ENCODE data around the gene G2E3. TPM values are rescaled to one million over a fixed set of nuclear protein-coding genes. Genes with fewer than 3 reads are reported as not detected.
"Not testable (repeated sequence)": the region's sequence is repeated elsewhere in the genome, so short reads cannot be mapped to it uniquely, and the experiment has no call there.

The G2E3 gene
- total RNA-seq, 2 donors from 2014 or later: 25.4 to 30.3 TPM

DNA sequence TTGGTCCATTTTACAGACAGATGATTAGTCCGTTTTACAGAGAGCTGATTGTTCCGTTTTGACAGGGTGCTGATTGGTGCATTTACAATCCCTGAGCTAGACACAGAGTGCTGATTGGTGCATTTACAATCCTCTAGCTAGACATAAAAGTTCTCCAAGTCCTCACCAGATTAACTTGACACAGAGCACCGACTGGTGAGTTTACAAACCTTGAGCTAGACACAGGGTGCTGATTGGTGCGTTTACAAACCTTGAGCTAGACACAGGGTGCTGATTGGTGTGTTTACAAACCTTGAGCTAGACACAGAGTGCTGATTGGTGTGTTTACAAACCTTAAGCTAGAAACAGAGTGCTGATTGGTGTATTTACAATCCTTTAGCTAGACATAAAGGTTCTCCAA lies 12.2 kb upstream of the G2E3 start:
- H3K4me3 Mint-ChIP-seq; H3K4me1 Mint-ChIP-seq (ENCODE audit: low read depth in 2 of 2); H3K36me3 Mint-ChIP-seq; ATAC-seq; DNase-seq (ENCODE audit: low spot score); H3K27ac Mint-ChIP-seq; H3K9me3 Mint-ChIP-seq: not testable (repeated sequence)
- H3K27me3 Mint-ChIP-seq: peaks cover 26 to 51% of the 10 kb centered on the region in 2 donors

DNA sequence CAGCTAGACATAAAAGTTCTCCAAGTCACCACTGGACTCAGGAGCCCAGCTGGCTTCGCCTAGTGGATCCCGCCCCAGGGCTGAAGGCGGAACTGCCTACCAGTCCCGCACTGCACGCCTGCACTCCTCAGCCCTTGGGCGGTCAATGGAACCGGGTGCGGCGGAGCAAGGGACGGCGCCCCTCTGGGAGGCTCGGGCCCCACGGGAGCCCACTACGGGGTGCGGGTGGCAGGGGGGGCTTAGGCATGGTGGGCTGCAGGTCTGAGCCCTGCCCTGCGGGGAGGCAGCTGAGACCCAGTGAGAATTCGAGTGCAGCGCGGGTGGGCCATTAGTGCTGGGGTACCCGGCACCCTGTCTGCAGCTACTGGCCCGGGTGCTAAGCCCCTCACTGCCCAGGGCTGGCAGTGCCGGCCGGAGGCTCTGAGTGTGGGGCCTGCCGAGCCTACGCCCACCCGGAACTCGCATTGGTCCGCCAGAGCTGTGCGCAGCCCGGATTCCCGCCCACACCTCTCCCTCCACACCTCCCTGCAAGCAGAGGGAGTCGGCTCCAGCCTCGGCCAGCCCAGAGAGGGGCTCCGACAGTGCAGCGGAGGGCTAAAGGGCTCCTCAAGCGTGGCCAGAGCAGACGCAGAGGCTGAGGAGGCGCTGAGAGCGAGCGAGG lies 11.4 kb upstream of the G2E3 start:
- no peak for DNase-seq (ENCODE audit: low spot score)
- H3K9me3 Mint-ChIP-seq: no peaks in the 10 kb centered on the region
- H3K27me3 Mint-ChIP-seq: peaks cover 26 to 59% of the 10 kb centered on the region in 2 donors
- H3K27ac Mint-ChIP-seq: no peak overlapping the region
- no peak overlapping the region for H3K4me3 Mint-ChIP-seq
- peaks cover 5% of the 10 kb centered on the region for H3K36me3 Mint-ChIP-seq
- peak; percentile 13 to 24 for ATAC-seq
- H3K4me1 Mint-ChIP-seq (ENCODE audit: low read depth in 2 of 2): no peaks in the 10 kb centered on the region

DNA sequence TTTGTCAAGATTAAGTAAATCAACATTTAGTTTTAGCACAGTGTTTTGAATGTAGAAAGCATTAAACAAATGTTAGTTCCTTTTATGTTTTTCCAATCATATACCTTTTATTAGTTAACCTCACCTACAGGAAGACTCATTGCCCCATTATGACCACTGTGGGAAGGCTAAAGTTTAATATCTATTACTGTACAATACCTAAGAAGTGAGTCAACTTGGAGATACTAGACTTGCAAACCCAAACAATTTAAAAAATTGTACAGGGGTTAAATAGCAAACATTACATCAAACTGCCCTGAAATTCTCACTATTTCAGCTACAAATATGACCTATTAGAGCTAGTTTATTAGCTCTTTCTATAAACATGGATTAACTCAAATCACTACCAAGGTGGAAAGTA lies 8.6 kb upstream of the G2E3 start:
- Mint-ChIP-seq H3K9me3 (no peaks in the 10 kb centered on the region), H3K4me3 (no peak overlapping the region), H3K27ac (no peak overlapping the region), H3K4me1 (ENCODE audit: low read depth in 2 of 2) (no peaks in the 10 kb centered on the region), H3K36me3 (peaks cover 5% of the 10 kb centered on the region), H3K27me3 (peaks cover 29 to 48% of the 10 kb centered on the region in 2 donors)
- ATAC-seq (no peak), DNase-seq (ENCODE audit: low spot score) (no peak)

DNA sequence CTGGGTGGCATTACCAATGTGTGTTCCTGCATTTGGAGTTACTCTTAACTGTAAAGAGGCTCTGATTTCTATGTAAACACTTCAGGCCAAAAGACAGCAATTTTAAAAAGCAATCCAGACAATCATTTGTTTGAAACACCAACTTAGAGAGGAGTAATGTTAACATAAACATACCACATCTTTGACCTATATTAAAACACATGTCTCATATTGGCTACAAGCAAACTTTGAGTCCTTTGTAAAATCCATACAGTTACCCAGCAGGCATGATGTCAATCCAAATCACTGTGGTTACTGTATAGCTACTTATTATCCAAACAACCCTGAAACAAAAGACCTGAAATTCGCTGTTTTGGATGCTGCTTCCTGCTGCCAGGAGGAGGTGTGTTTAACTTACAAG lies 7.5 kb upstream of the G2E3 start:
- Mint-ChIP-seq H3K4me3 (no peak overlapping the region), H3K27ac (no peak overlapping the region), H3K27me3 (peaks cover 29 to 43% of the 10 kb centered on the region in 2 donors), H3K4me1 (ENCODE audit: low read depth in 2 of 2) (no peaks in the 10 kb centered on the region), H3K9me3 (no peaks in the 10 kb centered on the region), H3K36me3 (peaks cover 5% of the 10 kb centered on the region)
- no peak for ATAC-seq
- no peak for DNase-seq (ENCODE audit: low spot score)

DNA sequence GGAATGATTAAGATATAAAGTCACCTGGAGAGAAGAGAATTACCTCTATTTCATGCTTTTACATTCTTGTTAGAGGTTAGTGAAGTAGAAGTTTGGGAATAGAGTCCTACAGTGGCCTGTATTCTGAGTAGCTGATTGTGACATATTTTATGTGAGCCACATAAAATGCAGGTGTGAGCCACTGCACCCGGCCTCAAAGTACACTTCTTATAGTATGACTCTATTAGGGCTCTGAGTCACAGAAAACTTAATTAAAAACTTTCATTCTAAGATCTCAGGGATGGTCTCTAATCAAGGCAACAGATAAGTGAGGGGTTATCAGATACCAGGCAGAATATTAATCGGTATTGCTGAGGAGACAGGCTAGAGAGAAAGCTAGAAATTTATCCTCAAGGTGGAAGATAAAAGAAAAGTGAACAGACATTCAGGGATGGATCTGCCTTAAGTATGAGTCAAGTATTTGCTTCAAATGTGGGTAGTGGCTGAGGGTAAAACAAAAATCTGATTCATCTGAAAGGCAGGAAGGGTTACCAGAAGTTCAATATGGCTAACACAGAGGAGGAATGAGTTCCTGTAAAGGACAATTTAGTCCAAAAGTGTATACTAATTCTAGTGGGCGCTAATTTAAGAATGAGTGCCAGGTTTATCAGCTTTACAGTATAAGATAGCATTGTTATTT lies 5.5 kb upstream of the G2E3 start:
- peaks cover 0 to 1% of the 10 kb centered on the region in 2 donors for H3K4me1 Mint-ChIP-seq (ENCODE audit: low read depth in 2 of 2)
- peaks cover 4% of the 10 kb centered on the region for H3K36me3 Mint-ChIP-seq
- peaks cover 24 to 37% of the 10 kb centered on the region in 2 donors for H3K27me3 Mint-ChIP-seq
- ATAC-seq (no peak), DNase-seq (ENCODE audit: low spot score) (no peak)
- H3K4me3 Mint-ChIP-seq: no peak overlapping the region
- no peaks in the 10 kb centered on the region for H3K9me3 Mint-ChIP-seq
- no peak overlapping the region for H3K27ac Mint-ChIP-seq

DNA sequence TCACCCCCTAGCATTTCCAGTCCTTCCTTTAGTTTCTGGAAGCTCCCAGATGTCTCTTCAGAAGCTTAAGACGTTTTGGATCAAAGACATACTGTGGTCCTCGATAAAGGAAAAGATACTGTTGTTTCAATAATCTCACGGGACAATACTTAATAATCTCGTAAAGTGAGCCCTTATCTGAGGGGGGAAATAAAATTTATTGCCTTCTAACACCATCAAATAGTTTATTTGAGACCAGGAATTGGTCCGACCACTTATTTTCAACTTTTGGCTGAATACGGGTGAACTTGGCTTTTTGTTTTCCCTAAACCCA lies 640 bp upstream of the G2E3 start:
- Mint-ChIP-seq H3K9me3 (no peaks in the 10 kb centered on the region), H3K4me3 (peak overlapping the region; percentile 96), H3K36me3 (peaks cover 10% of the 10 kb centered on the region), H3K4me1 (ENCODE audit: low read depth in 2 of 2) (peaks cover 18 to 23% of the 10 kb centered on the region in 2 donors), H3K27ac (peak overlapping the region; percentile 95 to 96), H3K27me3 (peaks cover 0 to 4% of the 10 kb centered on the region in 2 donors)
- ATAC-seq (no peak), DNase-seq (ENCODE audit: low spot score) (no peak)

DNA sequence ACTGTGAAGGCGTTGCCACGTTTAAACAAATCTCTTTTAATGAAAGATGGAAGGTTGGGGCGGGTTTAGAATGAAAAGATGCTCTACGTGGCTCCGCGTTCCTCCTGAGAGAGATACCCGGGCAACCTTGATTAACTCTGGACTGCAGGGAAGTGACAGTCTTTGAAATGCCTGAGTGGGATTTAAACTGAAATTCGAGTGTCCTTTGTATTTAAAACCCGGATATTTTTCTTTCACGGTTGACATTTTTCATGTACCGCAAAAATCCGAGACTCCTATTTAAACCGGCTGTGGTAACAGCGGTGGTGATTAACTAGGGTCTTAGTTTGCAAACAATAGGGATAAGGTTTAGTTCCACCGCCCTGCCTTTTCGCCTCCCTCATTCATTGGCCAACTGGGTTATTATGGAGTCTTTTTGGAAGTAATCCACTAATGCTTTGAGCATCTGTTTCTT lies 707 bp downstream of the G2E3 start:
- no peak for ATAC-seq
- peaks cover 10% of the 10 kb centered on the region for H3K36me3 Mint-ChIP-seq
- H3K27ac Mint-ChIP-seq: peak overlapping the region; percentile 95 to 96
- H3K4me3 Mint-ChIP-seq: peak overlapping the region; percentile 96
- H3K27me3 Mint-ChIP-seq: no peaks in the 10 kb centered on the region
- H3K4me1 Mint-ChIP-seq (ENCODE audit: low read depth in 2 of 2): peaks cover 23 to 25% of the 10 kb centered on the region in 2 donors
- no peaks in the 10 kb centered on the region for H3K9me3 Mint-ChIP-seq
- DNase-seq (ENCODE audit: low spot score): no peak

DNA sequence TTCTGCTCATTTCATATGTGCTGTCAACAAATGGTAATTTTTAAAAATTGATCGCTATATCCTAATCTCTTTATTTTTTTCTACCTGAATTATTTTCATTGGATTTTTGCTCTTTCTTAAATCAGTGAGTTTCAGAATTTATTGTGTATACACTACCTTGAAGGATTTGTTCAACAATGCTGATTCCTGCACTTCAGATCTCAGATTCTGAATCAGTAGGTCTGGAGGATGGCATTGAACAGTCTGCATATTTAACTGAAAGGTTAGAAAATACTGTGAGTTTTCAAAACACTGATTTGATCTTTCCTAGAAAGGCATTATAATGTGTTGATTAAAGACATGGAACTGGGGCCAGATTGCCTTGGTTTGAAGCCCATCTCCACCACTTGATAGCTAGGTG lies 1.6 kb downstream of the G2E3 start:
- Mint-ChIP-seq H3K4me3 (peak overlapping the region; percentile 85), H3K27ac (peak overlapping the region; percentile 38 to 60), H3K27me3 (no peaks in the 10 kb centered on the region), H3K9me3 (no peaks in the 10 kb centered on the region), H3K36me3 (peaks cover 10% of the 10 kb centered on the region), H3K4me1 (ENCODE audit: low read depth in 2 of 2) (peaks cover 29 to 33% of the 10 kb centered on the region in 2 donors)
- DNase-seq (ENCODE audit: low spot score) (no peak), ATAC-seq (no peak)

DNA sequence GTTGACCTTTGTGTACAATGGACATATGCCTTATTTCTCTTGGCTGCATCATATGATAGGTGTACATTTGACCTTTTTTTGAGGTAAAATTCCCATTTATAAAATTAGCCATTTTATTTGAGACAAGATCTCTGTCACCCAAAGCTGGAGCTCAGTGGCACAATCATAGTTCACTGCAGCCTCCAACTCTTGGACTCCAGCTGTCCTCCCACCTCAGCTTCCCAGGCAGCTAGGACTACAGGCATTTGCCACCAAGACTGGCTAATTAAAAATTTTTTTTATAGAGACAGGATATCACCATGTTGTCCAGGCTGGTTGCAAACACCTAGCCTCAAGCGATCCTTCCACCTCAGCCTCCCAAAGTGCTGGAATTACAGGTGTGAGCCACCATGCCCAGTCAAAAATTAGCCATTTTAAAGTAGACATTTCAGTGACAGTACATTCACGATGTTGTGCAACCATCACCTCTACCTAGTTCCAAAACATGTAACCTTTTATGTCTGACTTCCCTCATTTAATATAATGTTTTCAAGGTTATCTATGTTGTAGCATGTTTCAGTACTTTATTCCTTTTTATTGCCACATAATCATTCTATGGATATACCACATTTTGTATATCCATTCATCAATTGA lies 5.4 kb downstream of the G2E3 start:
- Mint-ChIP-seq H3K4me3 (no peak overlapping the region), H3K27ac (no peak overlapping the region), H3K27me3 (no peaks in the 10 kb centered on the region), H3K4me1 (ENCODE audit: low read depth in 2 of 2) (peaks cover 43 to 51% of the 10 kb centered on the region in 2 donors), H3K36me3 (peaks cover 10% of the 10 kb centered on the region), H3K9me3 (no peaks in the 10 kb centered on the region)
- no peak for DNase-seq (ENCODE audit: low spot score)
- ATAC-seq: no peak

DNA sequence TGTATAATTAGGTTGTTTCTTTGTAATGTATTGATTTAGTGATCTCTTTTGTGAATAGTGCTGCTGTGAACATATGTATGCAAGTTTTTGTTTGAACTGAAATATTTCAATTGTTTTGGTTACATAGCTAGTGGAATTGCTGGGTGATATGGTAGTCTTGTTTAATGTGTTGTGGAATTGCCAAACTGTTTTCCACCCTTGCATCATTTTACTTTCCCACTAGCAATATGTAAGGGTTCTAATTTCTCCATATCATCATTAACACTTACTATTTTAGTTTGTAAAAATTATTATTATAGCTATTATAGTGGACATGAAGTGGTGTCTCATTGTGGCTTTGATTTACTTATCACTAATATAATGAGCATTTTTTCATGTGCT lies 5.9 kb downstream of the G2E3 start:
- no peak for DNase-seq (ENCODE audit: low spot score)
- no peak for ATAC-seq
- peaks cover 46 to 55% of the 10 kb centered on the region in 2 donors for H3K4me1 Mint-ChIP-seq (ENCODE audit: low read depth in 2 of 2)
- no peaks in the 10 kb centered on the region for H3K9me3 Mint-ChIP-seq
- H3K4me3 Mint-ChIP-seq: no peak overlapping the region
- no peak overlapping the region for H3K27ac Mint-ChIP-seq
- peaks cover 10% of the 10 kb centered on the region for H3K36me3 Mint-ChIP-seq
- H3K27me3 Mint-ChIP-seq: no peaks in the 10 kb centered on the region

DNA sequence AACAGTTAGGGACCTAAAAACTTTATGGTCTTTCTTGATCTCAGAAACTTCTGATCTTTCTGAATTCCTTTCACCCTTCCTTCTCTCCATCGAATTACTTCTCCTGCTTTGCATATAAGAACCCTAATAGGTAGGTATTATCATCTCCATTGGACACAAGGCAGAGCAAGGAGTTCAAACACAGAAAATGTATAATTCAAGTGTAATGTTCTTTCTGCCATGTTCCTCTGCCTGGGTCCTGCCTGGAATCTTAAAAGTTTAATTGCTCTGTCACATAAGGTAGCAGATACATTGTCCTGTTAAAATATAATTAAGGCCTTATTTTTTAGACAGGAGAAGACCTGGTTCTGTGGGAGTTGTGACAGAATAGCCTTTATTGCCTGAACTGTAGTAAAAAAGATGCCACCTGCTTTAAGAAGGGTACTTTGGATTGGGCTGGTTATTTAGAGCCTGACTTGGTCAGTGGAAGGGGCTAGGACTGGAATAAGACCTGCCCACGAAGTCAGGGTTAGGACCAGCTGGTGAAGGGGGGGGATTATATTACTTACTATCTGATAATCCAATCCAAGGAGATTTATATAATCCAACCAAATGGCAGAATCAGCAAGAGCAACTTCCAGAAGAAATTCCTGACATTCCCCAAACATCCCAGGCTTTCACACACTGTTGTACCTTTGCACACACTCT lies 10.4 kb downstream of the G2E3 start:
- no peaks in the 10 kb centered on the region for H3K27me3 Mint-ChIP-seq
- no peaks in the 10 kb centered on the region for H3K9me3 Mint-ChIP-seq
- ATAC-seq (no peak), DNase-seq (ENCODE audit: low spot score) (no peak)
- no peak overlapping the region for H3K4me3 Mint-ChIP-seq
- peaks cover 61% of the 10 kb centered on the region in 2 donors for H3K4me1 Mint-ChIP-seq (ENCODE audit: low read depth in 2 of 2)
- no peak overlapping the region for H3K27ac Mint-ChIP-seq
- no peaks in the 10 kb centered on the region for H3K36me3 Mint-ChIP-seq

DNA sequence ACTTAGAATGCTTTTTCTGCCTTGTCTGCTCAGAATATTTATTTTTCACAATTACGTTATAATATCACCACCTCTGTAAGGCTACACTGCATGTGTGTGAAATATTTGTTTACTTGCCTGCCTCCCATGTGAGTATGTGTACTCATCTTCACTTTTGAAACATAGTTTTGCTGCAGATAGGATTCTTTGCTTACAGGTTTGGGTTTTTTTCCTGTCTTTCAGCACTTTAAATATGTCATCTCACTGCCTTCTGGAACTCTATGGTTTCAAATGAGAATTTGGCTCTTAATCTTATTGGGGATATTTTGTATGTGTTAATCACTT lies 10.9 kb downstream of the G2E3 start:
- Mint-ChIP-seq H3K4me1 (ENCODE audit: low read depth in 2 of 2) (peaks cover 62% of the 10 kb centered on the region in 2 donors), H3K9me3 (no peaks in the 10 kb centered on the region)

DNA sequence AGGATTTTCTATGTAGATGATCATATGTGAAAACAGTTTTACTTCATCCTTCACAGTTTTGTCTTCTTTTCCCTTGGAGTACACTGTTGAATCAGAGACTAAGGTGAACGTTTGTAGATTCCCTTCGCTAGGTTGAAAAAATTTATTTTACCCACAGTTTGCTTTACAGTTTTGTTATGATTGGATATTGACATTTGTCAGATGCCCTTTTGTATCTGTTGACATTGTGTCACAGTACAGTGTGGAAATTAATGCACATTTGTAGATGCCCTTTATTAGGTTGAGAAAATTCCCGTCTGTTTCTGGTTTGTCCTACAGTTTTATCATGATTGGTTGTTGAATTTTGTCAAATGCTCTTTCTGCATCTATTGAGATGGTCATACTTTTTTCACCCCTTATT lies 13.3 kb downstream of the G2E3 start:
- H3K4me1 Mint-ChIP-seq (ENCODE audit: low read depth in 2 of 2): peaks cover 62 to 65% of the 10 kb centered on the region in 2 donors
- no peak for ATAC-seq
- H3K27ac Mint-ChIP-seq: peak overlapping the region in 1 of 2 donors; percentile 7
- H3K36me3 Mint-ChIP-seq: no peaks in the 10 kb centered on the region
- H3K4me3 Mint-ChIP-seq: no peak overlapping the region
- no peaks in the 10 kb centered on the region for H3K9me3 Mint-ChIP-seq
- no peaks in the 10 kb centered on the region for H3K27me3 Mint-ChIP-seq
- no peak for DNase-seq (ENCODE audit: low spot score)

More for the DNA sequence above, 10.9 kb downstream of the G2E3 start:
- Mint-ChIP-seq H3K36me3 (no peaks in the 10 kb centered on the region), H3K27ac (no peak overlapping the region), H3K4me3 (no peak overlapping the region), H3K27me3 (no peaks in the 10 kb centered on the region)
- no peak for DNase-seq (ENCODE audit: low spot score)
- ATAC-seq: no peak

DNA sequence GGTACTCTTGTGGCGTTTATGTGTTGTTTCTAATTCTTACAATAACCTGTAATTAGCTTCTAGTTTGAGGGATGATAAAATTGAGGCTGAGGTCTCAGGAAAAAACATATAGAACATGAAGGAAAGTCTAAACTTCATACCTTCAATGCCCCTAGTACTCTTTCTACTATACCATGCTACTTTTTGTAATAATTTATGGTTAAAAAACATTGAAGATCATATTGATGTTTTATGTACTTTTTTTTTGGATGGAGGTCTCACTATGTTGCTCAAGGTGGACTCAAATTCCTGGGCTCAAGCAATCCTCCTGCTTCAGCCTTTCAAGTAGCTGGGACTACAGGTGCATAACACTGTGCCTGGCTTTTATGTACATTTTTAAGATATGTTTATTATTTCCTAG lies 13.8 kb downstream of the G2E3 start:
- Mint-ChIP-seq H3K4me1 (ENCODE audit: low read depth in 2 of 2) (peaks cover 62 to 65% of the 10 kb centered on the region in 2 donors), H3K36me3 (no peaks in the 10 kb centered on the region), H3K4me3 (no peak overlapping the region), H3K9me3 (no peaks in the 10 kb centered on the region), H3K27me3 (no peaks in the 10 kb centered on the region), H3K27ac (no peak overlapping the region)
- DNase-seq (ENCODE audit: low spot score) (no peak), ATAC-seq (no peak)
